HepG2 (cell line): Measurements from ENCODE around the gene RTN4RL2. TPM values are rescaled to one million over a fixed set of nuclear protein-coding genes. Genes with fewer than 3 reads are reported as not detected.
A peak's percentile ranks its signal among the peaks of the same experiment; 100 is the strongest.

Source experiments
- ADNP ChIP-seq: sonication (generic); formaldehyde crosslinking; IDR thresholded peaks from 2 replicates; pipeline ENCODE4 v1.4.0; 2020; ENCODE audit warnings: missing genetic modification reagents
- ATF2 ChIP-seq: sonication (generic); formaldehyde crosslinking; IDR thresholded peaks from 2 replicates; pipeline ENCODE4 v1.4.0; 2020; ENCODE audit warnings: missing genetic modification reagents
- HOXA7 ChIP-seq: sonication (generic); formaldehyde crosslinking; IDR thresholded peaks from 2 replicates; pipeline ENCODE4 v1.8.1; 2022; ENCODE audit warnings: mild to moderate bottlenecking, missing genetic modification reagents, moderate library complexity
- IRF2 ChIP-seq: IDR thresholded peaks from 2 replicates; pipeline ENCODE4 v1.6.1; 2018; ENCODE audit warnings: missing genetic modification reagents, missing compliant biosample characterization
- KLF15 ChIP-seq: sonication (generic); formaldehyde crosslinking; IDR thresholded peaks from 2 replicates; pipeline ENCODE4 v1.8.1; 2023; ENCODE audit warnings: borderline replicate concordance, mild to moderate bottlenecking, inconsistent platforms, missing genetic modification reagents, mixed read lengths
- MEF2D ChIP-seq: sonication (generic); formaldehyde crosslinking; IDR thresholded peaks from 2 replicates; pipeline ENCODE4 v1.5.1; 2020; ENCODE audit warnings: mild to moderate bottlenecking, missing genetic modification reagents
- NFE2L2 ChIP-seq: fragments of 150-350 bp; IDR thresholded peaks from 2 replicates; pipeline ENCODE4 v1.6.1; 2014; ENCODE audit warnings: low read length
- NRL ChIP-seq: sonication (generic); formaldehyde crosslinking; IDR thresholded peaks from 2 replicates; pipeline ENCODE4 v1.5.0; 2020; ENCODE audit warnings: missing genetic modification reagents, mild to moderate bottlenecking, moderate library complexity, borderline replicate concordance
- RFX1 ChIP-seq: fragments of 450-650 bp; IDR thresholded peaks from 2 replicates; pipeline ENCODE4 v1.6.1; 2017
- RNF2 ChIP-seq: fragments of 450-650 bp; conservative IDR thresholded peaks from 2 replicates; pipeline ENCODE4 v1.6.1; 2016; ENCODE audit warnings: low read depth
- SP2 ChIP-seq: sonication (generic); formaldehyde crosslinking; IDR thresholded peaks from 2 replicates; pipeline ENCODE4 v1.5.1; 2020; ENCODE audit warnings: mild to moderate bottlenecking, missing genetic modification reagents
- ZKSCAN5 ChIP-seq: sonication (generic); formaldehyde crosslinking; IDR thresholded peaks from 2 replicates; pipeline ENCODE4 v1.5.1; 2020; ENCODE audit warnings: mild to moderate bottlenecking, missing genetic modification reagents
- ZNF138 ChIP-seq: sonication (generic); formaldehyde crosslinking; IDR thresholded peaks from 2 replicates; pipeline ENCODE4 v1.5.0; 2020; ENCODE audit warnings: mild to moderate bottlenecking, low read depth, missing genetic modification reagents
- ZNF430 ChIP-seq: sonication (generic); formaldehyde crosslinking; IDR thresholded peaks from 2 replicates; pipeline ENCODE4 v1.9.0; 2021; ENCODE audit warnings: mild to moderate bottlenecking, missing genetic modification reagents
- ZNF577 ChIP-seq: sonication (generic); formaldehyde crosslinking; IDR thresholded peaks from 2 replicates; pipeline ENCODE4 v1.4.0; 2020; ENCODE audit warnings: mild to moderate bottlenecking, low read depth, missing genetic modification reagents, borderline replicate concordance
- ZNF674 ChIP-seq: sonication (generic); formaldehyde crosslinking; IDR thresholded peaks from 2 replicates; pipeline ENCODE4 v1.5.0; 2020; ENCODE audit warnings: low read depth, mild to moderate bottlenecking, missing genetic modification reagents
- ZNF749 ChIP-seq: sonication (generic); formaldehyde crosslinking; IDR thresholded peaks from 2 replicates; pipeline ENCODE4 v1.8.0; 2022; ENCODE audit warnings: mild to moderate bottlenecking, missing genetic modification reagents, moderate library complexity, borderline replicate concordance
- ZZZ3 ChIP-seq: sonication (generic); formaldehyde crosslinking; IDR thresholded peaks from 2 replicates; pipeline ENCODE4 v1.4.0; 2020; ENCODE audit warnings: missing genetic modification reagents, mild to moderate bottlenecking, borderline replicate concordance
- polyA plus RNA-seq, 8 experiments: library from polyadenylated mRNA; depleted of rRNA in 3 of 8; stranded (reverse) in 7 of 8; unstranded in 1 of 8; fragments of >200 nt; fragmentation: Illumina TruSeq in 4 of 8; extraction: Trizol in 4 of 8; gene quantifications; 2 replicates each; pipeline versions ENCODE4 v1.2.1 to v1.2.3, GENCODE V29; 2011 to 2016; ENCODE audit warnings: low read depth in 4 of 8, missing spikeins in 1 of 8, mixed read lengths in 1 of 8; ENCODE audit not compliant: insufficient read depth in 1 of 8
- total RNA-seq, 5 experiments: library from RNA; depleted of rRNA; stranded (reverse); fragments of >200 nt; fragmentation: Illumina TruSeq; extraction: Trizol; gene quantifications; 2 replicates each; pipeline ENCODE4 v1.2.3, GENCODE V29; 2016; ENCODE audit warnings: low read depth in 1 of 5
- TF ChIP-seq, protein P1 (sequence below): IDR thresholded peaks from 2 replicates; pipeline ENCODE4 v1.6.1; 2012; ENCODE audit warnings: low read length, improper control_type of control experiment
- TF ChIP-seq, protein P2 (sequence below): sonication (generic); formaldehyde crosslinking; IDR thresholded peaks from 2 replicates; pipeline ENCODE4 v1.9.0; 2021; ENCODE audit warnings: missing genetic modification reagents, borderline replicate concordance
- TF ChIP-seq, protein P3 (sequence below): sonication (generic); formaldehyde crosslinking; IDR thresholded peaks from 2 replicates; pipeline ENCODE4 v1.4.0; 2020; ENCODE audit warnings: missing genetic modification reagents

The RTN4RL2 gene
- total and polyA plus RNA-seq, 2 of the 13 experiments (the other 11 are each of a cell fraction or from before 2014, with no cell fraction given) = 1.3 to 4.3 TPM

DNA sequence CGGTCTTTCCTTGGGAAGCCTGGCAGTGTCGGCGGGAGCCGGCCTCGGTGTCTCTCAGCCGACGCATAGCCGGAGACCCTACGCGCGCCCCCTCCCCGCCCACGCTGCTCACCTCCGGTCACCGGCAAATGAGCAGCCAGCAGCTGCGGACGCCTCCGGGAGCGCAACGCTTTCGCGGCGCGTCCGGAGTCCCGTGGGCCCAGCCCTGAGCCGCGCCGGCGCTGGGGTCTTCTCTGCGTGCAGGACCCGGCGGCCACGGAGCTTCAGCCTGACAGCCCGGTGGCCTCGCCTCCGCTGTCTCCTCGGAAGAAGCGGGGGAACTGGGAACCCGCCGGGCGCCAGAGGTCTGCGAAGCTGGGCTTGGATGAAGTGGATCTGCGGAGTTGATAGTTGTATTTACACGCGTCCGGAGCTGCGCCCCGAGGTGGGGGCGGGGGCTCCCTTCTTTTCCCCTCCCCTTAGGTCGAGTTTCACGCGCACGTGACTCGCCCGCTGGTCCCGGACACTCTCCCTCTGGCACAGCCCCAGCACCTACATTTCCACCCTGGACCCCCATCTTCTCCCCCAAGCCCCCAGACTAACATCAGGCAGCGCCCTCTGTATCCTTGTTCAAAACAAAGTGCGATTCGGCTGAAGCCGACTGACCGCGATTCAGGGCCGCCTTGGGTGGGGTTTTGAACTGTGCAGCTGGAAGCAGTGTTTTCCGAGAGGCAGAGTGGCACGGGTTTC is 55.2 kb downstream of the RTN4RL2 start, which contains the start of gene SLC43A1 (continued):
- TF ChIP-seq, protein P1, sequence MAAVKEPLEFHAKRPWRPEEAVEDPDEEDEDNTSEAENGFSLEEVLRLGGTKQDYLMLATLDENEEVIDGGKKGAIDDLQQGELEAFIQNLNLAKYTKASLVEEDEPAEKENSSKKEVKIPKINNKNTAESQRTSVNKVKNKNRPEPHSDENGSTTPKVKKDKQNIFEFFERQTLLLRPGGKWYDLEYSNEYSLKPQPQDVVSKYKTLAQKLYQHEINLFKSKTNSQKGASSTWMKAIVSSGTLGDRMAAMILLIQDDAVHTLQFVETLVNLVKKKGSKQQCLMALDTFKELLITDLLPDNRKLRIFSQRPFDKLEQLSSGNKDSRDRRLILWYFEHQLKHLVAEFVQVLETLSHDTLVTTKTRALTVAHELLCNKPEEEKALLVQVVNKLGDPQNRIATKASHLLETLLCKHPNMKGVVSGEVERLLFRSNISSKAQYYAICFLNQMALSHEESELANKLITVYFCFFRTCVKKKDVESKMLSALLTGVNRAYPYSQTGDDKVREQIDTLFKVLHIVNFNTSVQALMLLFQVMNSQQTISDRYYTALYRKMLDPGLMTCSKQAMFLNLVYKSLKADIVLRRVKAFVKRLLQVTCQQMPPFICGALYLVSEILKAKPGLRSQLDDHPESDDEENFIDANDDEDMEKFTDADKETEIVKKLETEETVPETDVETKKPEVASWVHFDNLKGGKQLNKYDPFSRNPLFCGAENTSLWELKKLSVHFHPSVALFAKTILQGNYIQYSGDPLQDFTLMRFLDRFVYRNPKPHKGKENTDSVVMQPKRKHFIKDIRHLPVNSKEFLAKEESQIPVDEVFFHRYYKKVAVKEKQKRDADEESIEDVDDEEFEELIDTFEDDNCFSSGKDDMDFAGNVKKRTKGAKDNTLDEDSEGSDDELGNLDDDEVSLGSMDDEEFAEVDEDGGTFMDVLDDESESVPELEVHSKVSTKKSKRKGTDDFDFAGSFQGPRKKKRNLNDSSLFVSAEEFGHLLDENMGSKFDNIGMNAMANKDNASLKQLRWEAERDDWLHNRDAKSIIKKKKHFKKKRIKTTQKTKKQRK = no peak
- TF ChIP-seq, protein P2, sequence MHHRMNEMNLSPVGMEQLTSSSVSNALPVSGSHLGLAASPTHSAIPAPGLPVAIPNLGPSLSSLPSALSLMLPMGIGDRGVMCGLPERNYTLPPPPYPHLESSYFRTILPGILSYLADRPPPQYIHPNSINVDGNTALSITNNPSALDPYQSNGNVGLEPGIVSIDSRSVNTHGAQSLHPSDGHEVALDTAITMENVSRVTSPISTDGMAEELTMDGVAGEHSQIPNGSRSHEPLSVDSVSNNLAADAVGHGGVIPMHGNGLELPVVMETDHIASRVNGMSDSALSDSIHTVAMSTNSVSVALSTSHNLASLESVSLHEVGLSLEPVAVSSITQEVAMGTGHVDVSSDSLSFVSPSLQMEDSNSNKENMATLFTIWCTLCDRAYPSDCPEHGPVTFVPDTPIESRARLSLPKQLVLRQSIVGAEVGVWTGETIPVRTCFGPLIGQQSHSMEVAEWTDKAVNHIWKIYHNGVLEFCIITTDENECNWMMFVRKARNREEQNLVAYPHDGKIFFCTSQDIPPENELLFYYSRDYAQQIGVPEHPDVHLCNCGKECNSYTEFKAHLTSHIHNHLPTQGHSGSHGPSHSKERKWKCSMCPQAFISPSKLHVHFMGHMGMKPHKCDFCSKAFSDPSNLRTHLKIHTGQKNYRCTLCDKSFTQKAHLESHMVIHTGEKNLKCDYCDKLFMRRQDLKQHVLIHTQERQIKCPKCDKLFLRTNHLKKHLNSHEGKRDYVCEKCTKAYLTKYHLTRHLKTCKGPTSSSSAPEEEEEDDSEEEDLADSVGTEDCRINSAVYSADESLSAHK (CRISPR knock-in tag) = no peak
- TF ChIP-seq MEF2D (0 out of 2 replicates have a peak, but pooled peaks have one; percentile 35), RNF2 (no peak), HOXA7 (CRISPR knock-in tag) (no peak), ZZZ3 (CRISPR knock-in tag) (no peak), ZKSCAN5 (peak; percentile 91), RFX1 (no peak), ZNF430 (CRISPR knock-in tag) (no peak), ADNP (CRISPR knock-in tag) (no peak), NRL (0 out of 2 replicates have a peak, but pooled peaks have one; percentile 26), ZNF749 (CRISPR knock-in tag) (peak; percentile 59; the same call in 1 of the 2 replicates), NFE2L2 (no peak), ATF2 (CRISPR knock-in tag) (0 out of 2 replicates have a peak, but pooled peaks have one; percentile 12), SP2 (no peak), KLF15 (CRISPR knock-in tag) (0 out of 2 replicates have a peak, but pooled peaks have one; percentile 5), ZNF577 (CRISPR knock-in tag) (no peak), ZNF674 (CRISPR knock-in tag) (no peak; the same call in 1 of the 2 replicates), ZNF138 (CRISPR knock-in tag) (no peak; the same call in 1 of the 2 replicates), IRF2 (CRISPR knock-in tag) (0 out of 2 replicates have a peak, but pooled peaks have one; percentile 15)
- TF ChIP-seq, protein P3, sequence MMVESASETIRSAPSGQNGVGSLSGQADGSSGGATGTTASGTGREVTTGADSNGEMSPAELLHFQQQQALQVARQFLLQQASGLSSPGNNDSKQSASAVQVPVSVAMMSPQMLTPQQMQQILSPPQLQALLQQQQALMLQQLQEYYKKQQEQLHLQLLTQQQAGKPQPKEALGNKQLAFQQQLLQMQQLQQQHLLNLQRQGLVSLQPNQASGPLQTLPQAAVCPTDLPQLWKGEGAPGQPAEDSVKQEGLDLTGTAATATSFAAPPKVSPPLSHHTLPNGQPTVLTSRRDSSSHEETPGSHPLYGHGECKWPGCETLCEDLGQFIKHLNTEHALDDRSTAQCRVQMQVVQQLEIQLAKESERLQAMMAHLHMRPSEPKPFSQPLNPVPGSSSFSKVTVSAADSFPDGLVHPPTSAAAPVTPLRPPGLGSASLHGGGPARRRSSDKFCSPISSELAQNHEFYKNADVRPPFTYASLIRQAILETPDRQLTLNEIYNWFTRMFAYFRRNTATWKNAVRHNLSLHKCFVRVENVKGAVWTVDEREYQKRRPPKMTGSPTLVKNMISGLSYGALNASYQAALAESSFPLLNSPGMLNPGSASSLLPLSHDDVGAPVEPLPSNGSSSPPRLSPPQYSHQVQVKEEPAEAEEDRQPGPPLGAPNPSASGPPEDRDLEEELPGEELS (CRISPR knock-in tag) = peak; percentile 84
